Hypothalamus (tissue), 51 donors: ENCODE data around the gene PELI2.

Experiments
- DNase-seq, 51 donors: peaks; one replicate each; lab custom pipeline; 2025; lab: John Stamatoyannopoulos, UW

PELI2 gene

DNA sequence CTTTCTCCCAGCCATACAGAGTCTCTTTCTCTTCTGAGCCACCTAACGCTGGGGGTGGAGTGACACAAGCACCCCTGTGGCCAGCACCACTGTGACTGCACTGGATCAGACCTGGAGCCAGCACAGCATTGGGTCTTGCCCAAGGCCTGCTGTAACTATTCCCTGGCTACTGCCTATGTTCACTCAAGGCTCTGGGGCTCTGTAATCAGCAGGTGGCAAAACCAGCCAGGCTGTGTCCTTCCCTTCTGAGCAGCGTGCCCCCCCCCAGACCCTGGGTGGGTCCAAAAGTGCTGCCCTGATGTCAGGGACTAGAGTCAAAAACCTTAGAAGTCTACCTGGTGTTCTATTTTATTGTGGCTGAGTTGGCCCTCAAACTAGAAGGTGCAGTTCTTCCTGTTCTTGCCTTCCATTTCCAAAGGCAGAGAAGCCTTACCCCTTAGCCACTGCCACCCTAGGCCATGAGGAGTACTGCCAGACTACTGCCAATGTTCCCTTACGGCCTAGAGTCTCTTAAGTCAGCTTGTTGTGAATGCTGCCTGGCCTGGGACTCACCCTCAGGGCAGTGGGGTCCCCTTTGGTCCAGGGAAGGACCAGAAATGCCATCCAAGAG, 49.9 kb downstream of the PELI2 start:
- DNase-seq, result no peak

DNA sequence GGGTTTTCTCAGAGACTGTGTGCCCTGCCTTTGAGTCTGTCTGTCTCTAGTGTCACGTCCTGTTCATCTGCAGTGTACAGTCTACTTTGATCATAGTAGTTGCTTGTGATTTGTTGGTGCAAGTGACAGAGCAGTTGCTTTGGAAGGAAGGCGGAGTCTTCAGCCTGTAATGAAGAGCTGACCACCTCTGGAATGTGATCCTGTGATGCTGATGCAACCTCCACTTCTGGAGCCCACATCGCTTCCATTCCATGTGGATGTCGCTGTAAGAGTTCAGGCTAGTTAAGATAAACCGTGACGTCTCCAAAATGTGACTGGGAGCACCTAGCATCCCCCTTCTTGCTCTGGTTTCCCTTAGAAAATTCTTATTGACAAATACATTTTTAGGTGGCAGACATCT, 51.8 kb downstream of the PELI2 start:
- DNase-seq, result no peak

DNA sequence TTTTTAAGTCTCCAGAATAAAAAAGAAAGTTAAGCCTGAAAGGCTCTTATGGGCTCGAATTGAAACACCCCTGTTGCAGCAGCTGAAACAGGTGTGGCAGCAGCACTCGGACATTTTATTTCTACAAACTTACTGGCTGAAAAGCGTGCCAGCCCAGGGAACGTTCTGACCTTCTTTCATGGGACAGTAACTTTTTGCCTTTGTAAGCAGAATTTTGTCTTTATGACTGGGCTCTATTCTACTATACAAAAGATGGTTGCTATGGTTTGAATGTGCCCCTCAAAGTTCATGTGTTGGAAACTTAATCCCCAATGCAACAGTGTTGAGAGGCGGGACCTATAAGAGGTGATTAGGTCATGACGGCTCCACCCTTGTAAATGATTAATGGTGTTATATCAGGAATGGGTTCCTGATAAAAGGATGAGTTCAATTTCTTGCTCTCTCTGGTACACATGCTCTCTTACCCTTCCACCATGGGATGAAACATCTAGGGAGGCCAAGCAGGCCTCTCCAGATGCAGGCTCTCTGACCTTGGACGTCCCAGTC, 52.7 kb downstream of the PELI2 start:
- no peak for DNase-seq

DNA sequence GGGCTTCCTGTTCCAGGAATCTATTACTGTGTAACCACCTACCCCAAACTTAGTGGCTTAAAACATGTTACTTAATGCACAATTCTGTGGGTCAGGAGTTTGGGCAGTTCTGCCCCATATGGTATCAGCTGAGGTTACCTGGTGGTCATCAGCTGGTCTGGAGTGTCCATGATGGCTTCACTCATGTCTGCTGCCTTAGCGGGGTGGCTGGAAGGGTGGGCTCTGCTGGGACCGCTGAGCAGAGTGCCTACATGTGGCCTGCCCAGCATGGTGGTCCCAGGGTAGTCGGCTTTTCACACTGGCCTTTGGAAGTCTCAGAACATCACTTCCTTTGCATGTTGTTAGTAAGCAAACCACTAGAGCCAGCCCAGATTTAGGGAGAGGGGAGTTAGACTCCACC, 53.9 kb downstream of the PELI2 start:
- DNase-seq, result no peak

DNA sequence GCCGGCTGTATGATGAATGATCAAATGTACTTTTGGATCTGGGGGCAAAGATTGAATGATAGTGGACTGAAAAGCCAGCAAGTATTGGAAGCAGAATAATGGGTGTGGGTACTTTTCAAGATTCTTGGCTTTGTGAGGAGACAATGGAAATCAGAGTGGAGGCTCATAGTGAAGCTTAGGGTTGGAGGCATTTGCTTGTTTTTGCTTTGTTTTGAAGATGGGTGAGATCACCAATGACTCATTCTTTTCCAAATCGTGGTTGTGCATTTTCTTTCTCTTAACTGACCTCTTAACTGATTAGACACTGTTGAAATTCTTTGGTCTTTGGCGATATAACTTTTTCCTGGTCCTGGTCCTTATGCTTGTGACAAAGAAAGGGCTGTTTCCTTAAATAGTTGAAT, 54.4 kb downstream of the PELI2 start:
- no peak for DNase-seq

DNA sequence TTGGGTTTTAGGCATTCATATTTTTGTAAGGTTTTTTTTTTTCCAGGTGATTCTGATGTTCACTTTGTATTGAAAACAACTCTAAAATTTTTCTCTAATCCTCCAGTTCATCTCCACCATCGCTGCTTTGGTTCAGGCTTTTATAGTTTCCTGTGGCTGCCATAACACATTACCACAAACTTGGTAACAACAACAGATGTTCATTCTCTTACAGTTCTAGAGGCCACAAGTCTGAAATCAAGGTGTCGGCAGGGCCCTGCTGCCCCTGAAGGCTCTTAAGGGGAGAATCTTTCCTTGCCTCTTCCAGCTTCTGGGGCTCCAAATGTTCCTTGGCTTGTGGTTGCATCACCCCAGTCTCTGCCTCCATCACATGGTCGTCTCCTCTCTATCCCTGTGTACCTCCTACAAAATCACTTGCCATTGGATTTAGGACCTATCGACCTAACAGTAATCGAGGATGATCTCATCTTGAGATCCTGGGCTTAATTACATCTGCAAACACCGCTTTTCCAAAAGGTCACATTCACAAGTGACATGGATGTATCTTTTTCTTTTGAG, 55.2 kb downstream of the PELI2 start:
- no peak for DNase-seq

DNA sequence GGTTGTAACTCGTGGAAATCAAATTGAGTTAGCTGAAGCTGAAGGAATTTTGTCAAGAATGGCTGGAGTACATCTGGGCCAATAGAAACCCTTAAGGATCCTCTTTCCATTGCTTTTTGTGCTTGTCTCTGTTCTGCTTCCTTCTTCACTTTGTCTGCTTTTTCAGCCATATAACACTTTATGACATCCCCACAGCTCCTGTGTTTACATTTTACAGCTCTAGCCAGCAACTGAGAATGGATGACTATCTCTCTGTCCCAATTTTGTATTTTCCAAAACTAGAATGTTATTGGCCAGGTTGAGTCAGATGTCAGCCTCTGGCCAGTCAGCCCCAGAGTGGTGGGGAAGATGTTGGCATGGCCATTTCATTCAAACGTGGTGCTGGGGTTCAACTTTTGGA, 57.6 kb downstream of the PELI2 start:
- no peak for DNase-seq

DNA sequence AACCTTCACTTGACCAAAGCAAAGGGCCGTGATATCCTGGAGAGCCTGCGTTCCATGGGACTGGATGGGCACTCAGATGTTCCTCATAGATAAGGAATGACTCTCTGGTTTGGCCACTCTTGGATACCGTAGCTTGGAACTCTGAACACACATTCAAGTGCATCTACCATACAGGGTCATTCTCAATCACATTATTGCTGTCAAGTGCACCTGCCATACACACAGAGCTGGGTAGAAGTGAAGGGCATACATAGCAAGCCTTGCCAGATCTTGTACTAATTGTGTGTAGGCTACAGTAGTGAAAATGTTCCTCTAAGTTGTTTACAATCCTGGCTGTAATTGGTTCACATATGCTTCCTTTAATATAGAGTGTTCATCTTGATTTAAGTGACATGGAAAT, 58.3 kb downstream of the PELI2 start:
- no peak for DNase-seq

DNA sequence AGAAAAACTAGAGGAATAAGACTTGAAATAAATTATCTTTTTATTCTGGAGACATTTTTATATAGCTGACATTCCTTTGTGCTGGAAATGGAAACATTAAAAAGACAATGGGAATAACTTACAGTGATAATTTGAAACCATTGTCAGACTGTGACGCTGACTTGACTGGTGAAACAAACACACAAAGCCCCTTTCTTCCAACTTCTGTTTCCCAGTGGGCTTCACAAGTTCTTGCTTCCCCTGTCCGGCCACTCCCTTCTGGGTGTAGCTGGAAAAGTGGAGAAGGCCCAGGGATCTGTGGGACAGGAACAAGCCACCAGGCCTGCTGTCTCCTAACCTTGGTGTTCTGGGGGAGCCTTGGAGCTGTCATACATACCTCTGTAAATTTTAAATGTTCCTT, 58.8 kb downstream of the PELI2 start:
- DNase-seq, result no peak

DNA sequence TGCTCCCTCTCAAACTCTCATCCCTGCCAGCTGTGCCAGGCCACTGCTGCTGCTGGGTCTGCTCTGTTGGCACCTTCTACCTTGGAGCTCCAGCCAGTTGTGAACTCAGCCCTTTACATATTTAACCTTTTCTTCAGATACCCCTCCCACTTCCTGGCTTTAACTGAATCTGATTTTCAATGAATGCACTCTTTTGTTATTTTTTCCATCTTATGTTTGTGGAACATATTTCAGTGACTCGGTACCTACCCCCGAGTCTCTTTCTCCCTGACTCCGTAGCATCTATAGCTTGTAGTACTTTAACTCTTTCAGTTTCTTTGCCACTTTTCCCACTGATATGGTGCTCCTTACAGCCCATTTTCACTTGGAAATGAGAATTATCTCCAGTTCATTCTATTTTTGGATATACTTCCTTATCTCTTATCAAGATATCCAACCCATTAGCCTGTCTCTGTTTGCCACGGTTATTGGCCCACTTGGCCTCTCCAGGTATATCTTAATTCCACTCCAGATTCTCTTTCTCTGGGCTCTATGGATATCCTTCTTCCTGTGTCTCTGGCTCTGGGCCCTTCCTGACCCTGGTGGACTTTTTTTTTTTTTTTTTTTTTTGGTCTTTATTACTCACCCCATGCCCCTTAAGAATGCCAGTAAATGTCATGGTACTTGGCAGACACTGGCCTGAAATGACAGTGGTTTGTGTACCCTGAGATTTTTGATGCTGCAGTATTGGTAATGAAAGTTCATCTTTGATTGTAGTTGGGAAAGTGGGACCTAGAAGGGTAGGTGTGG, 62.7 kb downstream of the PELI2 start:
- no peak for DNase-seq

DNA sequence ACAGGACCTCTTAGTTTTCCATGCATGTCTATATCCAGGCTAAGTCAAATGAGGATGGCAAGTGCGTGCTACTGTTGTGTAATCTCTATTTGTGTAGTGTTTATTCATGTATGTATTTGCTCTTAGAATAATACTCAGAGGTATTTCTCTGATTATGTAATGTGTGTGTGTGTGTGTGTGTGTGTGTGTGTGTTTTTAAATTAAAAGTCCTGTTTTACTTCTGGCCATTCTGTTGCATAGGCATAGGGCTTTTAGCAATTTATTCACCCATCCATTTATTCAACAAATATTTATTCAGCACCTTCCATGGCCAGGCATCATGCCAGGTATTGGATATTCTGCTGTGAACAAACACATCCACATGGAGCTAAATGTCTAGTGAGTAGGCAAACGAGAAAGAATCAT, 63.5 kb downstream of the PELI2 start:
- no peak for DNase-seq

DNA sequence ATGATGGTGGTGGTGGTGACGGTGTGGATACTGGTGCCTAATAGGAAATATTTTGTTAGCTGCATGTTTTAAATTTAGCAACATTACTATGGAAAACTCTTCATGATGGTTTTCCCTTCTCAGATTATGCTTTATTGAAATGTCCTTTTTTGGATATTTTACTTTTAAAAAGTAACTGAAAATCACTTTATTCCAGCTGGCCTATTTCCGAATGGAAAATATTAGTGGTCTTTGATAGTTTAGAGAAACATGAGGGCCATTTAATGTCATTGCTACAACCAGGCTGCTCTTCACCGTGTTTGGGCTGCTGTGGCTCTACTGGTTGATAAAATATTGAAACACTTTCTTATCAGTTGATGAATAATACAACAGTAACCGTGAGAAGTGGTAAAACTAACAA, 64.2 kb downstream of the PELI2 start:
- DNase-seq, result no peak

DNA sequence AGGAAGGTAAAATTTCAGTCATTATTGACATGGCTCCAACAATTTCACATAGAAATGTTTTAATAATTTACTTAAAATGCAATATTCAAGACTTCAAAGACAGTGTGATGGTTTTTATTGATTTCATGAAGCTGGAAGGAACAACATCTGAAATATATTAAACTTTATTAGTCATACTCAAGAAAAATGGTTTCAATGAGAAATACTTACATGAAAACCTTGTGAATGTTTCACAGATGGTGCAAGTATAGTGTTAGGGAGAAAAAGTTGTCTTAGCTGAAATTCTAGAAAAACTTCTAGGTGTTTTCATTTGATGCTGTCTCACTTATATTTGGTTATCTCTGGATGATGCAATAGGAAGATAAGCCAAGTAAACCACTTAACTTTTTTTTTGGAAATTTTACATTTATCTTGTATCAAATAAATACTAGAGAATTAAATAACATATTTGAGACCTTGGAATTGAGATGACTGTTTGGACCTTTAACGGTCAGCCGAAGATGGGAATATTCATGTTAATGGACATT, 65.5 kb downstream of the PELI2 start:
- no peak for DNase-seq

DNA sequence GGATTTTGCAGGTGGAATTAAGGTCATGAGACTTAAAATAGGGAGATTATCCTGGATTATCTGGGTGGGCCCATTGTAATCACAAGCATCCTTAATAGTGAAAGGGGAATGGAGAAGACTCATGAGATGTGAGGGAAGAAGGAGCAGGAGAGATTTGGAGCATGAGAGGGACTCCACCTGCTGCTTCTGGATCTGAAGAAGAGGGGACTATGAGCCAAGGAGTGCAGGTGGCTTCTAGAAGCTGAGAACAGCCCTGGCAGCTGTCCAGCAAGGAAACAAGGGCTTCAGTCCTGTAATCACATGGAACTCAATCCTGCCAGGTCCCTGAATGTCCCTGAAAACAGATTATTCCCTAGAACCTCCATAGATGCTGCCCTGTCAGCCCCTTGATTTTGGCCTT, 67.8 kb downstream of the PELI2 start:
- peak in 4 of 51 donors; percentile 5 to 26 (median 16) for DNase-seq

DNA sequence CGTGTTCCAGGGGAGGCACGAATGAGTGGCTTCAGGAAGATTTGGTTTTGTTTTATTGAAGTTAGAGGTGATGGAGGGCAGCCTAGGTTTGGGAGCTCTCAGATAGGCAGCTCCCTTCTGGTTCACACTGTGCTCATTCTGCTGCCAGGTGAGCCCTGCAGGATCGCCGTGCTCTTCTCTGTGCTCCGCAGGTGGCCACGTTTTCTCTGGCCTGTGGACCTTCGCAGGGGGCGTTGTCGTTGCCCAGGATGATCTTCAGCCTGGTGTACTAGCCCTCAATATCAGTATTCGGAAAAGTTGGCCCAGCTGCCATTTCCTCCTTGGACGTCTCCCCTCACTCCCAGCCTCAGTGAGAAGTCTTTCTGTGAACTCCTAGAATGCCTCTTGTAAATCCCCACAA, 69.5 kb downstream of the PELI2 start:
- no peak for DNase-seq

DNA sequence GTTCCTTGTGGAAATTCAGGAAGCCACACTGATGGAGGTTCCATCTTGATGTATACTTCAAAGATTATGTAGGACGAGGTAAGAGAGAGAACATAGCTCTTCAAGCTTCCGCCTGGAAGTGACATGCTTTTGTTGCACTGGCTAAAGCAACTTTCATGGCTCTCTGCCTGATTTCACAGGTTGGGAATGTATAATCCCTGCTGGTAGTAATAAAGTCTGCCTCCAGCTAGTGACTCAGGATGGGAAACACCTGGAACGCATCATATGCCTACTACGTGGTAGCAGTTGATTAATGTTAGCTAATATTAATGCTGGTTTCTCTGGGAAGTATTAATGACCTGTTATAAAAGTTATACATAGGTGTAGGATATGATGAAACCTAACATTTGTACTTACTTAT, 71.1 kb downstream of the PELI2 start:
- no peak for DNase-seq

DNA sequence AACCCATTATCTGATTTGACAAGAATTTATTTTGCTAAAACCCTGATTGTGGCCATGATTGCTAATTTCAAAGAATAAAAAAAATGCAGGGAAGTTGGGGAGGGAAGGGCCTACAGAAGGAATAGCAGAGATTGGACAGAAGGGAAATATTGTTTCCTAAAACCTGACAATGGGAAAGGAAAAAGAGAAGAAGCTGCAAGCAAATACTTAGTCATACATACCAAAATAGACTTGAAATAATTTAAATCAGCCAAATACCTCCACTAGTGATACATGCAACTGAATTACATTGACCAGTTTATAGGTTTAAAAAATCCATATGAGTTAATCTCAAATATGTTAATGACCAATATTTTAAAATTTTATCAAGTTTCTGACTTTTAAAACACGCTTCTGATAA, 75.1 kb downstream of the PELI2 start:
- no peak for DNase-seq

DNA sequence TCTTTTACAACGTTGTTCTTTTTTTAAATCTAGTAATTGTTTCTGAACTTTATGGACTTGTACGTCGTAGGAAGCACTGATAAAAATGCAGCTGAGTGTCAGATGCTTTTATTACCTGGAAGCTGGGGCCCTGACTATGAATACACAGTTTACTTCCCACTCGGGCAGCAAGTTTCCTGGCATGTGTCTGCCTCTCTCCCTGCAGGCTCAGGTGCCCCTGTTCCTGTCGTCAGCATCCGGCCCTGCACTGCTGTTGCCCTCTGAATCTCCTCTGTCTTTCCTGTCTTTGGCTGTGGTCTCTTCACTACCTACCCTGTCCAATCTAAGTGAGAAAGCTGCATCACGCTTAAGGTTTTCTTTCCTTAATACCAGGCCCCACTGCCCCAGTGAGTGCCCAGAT, 75.8 kb downstream of the PELI2 start:
- no peak for DNase-seq

DNA sequence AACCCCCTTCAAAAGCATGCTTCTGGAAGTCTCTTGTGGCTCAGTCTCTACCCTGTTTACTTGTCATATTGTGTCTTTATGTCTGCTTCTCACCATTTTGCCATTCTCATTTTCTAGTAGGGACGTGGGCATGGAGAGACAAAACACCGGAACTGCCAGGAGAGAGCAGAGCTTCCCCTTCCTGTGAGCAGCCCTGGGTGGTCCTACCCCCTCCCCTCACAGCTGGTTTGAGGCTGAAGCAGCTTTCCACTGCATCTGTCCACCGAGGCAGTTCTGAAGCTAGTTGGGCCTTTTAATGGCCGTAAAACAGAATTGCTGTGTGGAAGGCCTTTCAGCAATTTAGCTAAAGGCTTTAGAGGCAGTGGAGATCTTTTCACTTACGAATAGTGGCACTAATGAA, 77.0 kb downstream of the PELI2 start:
- no peak for DNase-seq

DNA sequence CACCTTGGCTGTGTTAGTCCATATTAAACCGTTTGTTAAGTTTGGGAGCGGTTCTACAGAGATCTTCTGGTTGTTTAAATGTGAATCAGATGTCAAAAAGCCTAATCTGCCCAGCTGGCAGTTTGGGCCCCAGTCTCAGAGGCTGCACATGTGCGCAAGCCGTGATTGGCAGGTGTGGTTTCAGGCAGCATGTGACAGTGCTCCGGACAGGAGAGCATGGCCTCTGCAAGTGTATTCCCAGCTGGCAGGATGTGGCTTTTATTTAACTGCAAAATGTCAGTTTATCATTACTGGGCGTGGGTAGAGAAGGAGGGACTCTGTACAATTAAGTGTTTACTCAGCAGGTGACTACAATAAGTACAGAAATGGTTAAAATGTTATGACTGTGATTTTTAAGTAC, 77.5 kb downstream of the PELI2 start:
- no peak for DNase-seq

DNA sequence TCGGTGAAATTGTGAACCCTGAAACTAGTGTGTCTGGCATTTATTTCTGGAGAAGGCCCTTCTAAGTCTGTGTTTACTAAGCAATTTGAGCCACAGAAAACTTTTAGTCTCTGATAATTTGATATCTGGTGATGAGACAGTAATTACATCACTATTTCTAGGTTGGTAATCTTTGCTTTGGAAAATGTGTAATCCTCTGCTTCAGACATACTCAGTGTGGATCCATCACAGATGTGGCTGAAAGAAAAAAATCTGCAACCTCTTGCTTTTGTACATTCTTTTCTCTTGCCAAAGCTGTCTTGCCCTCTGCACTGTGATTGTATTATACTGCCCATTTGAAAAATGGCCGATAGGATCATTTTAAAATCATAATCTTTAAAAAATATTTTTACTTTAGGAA, 78.1 kb downstream of the PELI2 start:
- no peak for DNase-seq

DNA sequence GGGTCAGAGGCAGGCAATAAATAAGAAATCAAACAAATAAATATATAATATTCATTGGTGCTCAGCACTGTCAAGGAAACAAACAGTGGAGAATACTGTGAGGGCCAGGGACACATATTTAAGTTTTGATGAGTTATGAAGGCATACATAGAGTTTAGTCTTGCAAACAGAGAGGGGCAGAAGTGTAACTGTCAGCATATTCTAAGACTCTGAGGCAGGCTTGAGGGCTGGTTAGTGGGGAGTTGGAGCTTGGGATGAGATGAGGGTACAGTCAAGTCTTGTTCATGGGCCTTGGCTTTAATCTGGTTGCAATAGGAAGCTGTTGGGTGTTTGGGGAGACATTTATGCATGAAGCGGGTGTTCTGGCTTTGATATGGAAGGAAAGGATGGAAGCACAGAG, 78.9 kb downstream of the PELI2 start:
- DNase-seq, result no peak
